ENCODE measurements around the gene GPX3.

GPX3 gene

GRCh38 chr5:151067632-151068432 is 47.4 kb downstream of the GPX3 start:
- peaks cover 100% of the 10 kb centered on the region for H3K79me2 ChIP-seq (ENCODE audit: low read length)
- H3K4me3 ChIP-seq (ENCODE audit: low read length) = peak overlapping the region; percentile 45
- peak overlapping the region; percentile 81 for H3K4me2 ChIP-seq (ENCODE audit: low read length)
- no peak overlapping the region for H2AFZ ChIP-seq (ENCODE audit: low read depth, low read length)
- no peaks in the 10 kb centered on the region for H3K27me3 ChIP-seq (ENCODE audit: low read depth, low read length)
- no peaks in the 10 kb centered on the region for H3K9me3 ChIP-seq (ENCODE audit: insufficient read depth, low read length)
- peaks cover 100% of the 10 kb centered on the region for H3K4me1 ChIP-seq (ENCODE audit: low read length)
- H4K20me1 ChIP-seq (ENCODE audit: insufficient read depth, low read length) = peaks cover 99% of the 10 kb centered on the region
- TF ChIP-seq EZH2phosphoT487 (IDR thresholded peaks at IDR 0.05; ENCODE audit: low read depth) (no peak), CTCF (IDR thresholded peaks at IDR 0.05; ENCODE audit: low read depth, low read length) (no peak)
- peaks cover 52% of the 10 kb centered on the region for H3K36me3 ChIP-seq (replicated peaks; ENCODE audit: low read depth, low read length)
- H3K9ac ChIP-seq (ENCODE audit: low read length) = peak overlapping the region; percentile 9; the same call in 1 of the 2 replicates
- peak overlapping the region; percentile 89 for H3K27ac ChIP-seq (ENCODE audit: low read length)

GRCh38 chr5:151068433-151069197 is 48.2 kb downstream of the GPX3 start:
- peak overlapping the region; percentile 45 for H3K4me3 ChIP-seq (ENCODE audit: low read length)
- H4K20me1 ChIP-seq (ENCODE audit: insufficient read depth, low read length) = peaks cover 100% of the 10 kb centered on the region

GRCh38 chr5:151070449-151070848 is 50.1 kb downstream of the GPX3 start:
- H3K27me3 ChIP-seq (ENCODE audit: low read depth, low read length) = no peaks in the 10 kb centered on the region
- peaks cover 53% of the 10 kb centered on the region for H3K36me3 ChIP-seq (replicated peaks; ENCODE audit: low read depth, low read length)
- TF ChIP-seq CTCF (IDR thresholded peaks at IDR 0.05; ENCODE audit: low read depth, low read length) (no peak), EZH2phosphoT487 (IDR thresholded peaks at IDR 0.05; ENCODE audit: low read depth) (no peak)
- peak overlapping the region; percentile 81; the same call in 1 of the 2 replicates for H3K4me2 ChIP-seq (ENCODE audit: low read length)
- no peak overlapping the region for H3K9ac ChIP-seq (ENCODE audit: low read length)
- H3K4me3 ChIP-seq (ENCODE audit: low read length) = no peak overlapping the region
- no peak overlapping the region for H2AFZ ChIP-seq (ENCODE audit: low read depth, low read length)
- H4K20me1 ChIP-seq (ENCODE audit: insufficient read depth, low read length) = peaks cover 100% of the 10 kb centered on the region
- H3K4me1 ChIP-seq (ENCODE audit: low read length) = peaks cover 82% of the 10 kb centered on the region
- no peaks in the 10 kb centered on the region for H3K9me3 ChIP-seq (ENCODE audit: insufficient read depth, low read length)
- H3K79me2 ChIP-seq (ENCODE audit: low read length) = peaks cover 100% of the 10 kb centered on the region
- peak overlapping the region; percentile 89; the same call in 1 of the 2 replicates for H3K27ac ChIP-seq (ENCODE audit: low read length)

More at GRCh38 chr5:151068433-151069197, 48.2 kb downstream of the GPX3 start:
- no peaks in the 10 kb centered on the region for H3K9me3 ChIP-seq (ENCODE audit: insufficient read depth, low read length)
- peaks cover 100% of the 10 kb centered on the region for H3K79me2 ChIP-seq (ENCODE audit: low read length)
- peaks cover 50% of the 10 kb centered on the region for H3K36me3 ChIP-seq (replicated peaks; ENCODE audit: low read depth, low read length)
- H3K27me3 ChIP-seq (ENCODE audit: low read depth, low read length) = no peaks in the 10 kb centered on the region
- H3K9ac ChIP-seq (ENCODE audit: low read length) = peak overlapping the region; percentile 42
- H3K27ac ChIP-seq (ENCODE audit: low read length) = peak overlapping the region; percentile 89
- no peak overlapping the region for H2AFZ ChIP-seq (ENCODE audit: low read depth, low read length)
- H3K4me1 ChIP-seq (ENCODE audit: low read length) = peaks cover 92% of the 10 kb centered on the region
- TF ChIP-seq CTCF (IDR thresholded peaks at IDR 0.05; ENCODE audit: low read depth, low read length) (no peak), EZH2phosphoT487 (IDR thresholded peaks at IDR 0.05; ENCODE audit: low read depth) (no peak)
- H3K4me2 ChIP-seq (ENCODE audit: low read length) = peak overlapping the region; percentile 81

GRCh38 chr5:151071021-151071420 is 50.6 kb downstream of the GPX3 start:
- Histone ChIP-seq H3K4me1 (ENCODE audit: low read length) (peaks cover 79% of the 10 kb centered on the region), H2AFZ (ENCODE audit: low read depth, low read length) (no peak overlapping the region), H3K36me3 (replicated peaks; ENCODE audit: low read depth, low read length) (peaks cover 59% of the 10 kb centered on the region), H3K9me3 (ENCODE audit: insufficient read depth, low read length) (no peaks in the 10 kb centered on the region), H3K4me2 (ENCODE audit: low read length) (peak overlapping the region; percentile 81; the same call in 1 of the 2 replicates), H3K27ac (ENCODE audit: low read length) (no peak overlapping the region), H3K27me3 (ENCODE audit: low read depth, low read length) (no peaks in the 10 kb centered on the region), H4K20me1 (ENCODE audit: insufficient read depth, low read length) (peaks cover 100% of the 10 kb centered on the region), H3K9ac (ENCODE audit: low read length) (no peak overlapping the region), H3K4me3 (ENCODE audit: low read length) (no peak overlapping the region), H3K79me2 (ENCODE audit: low read length) (peaks cover 100% of the 10 kb centered on the region)
- TF ChIP-seq EZH2phosphoT487 (IDR thresholded peaks at IDR 0.05; ENCODE audit: low read depth) = no peak
- TF ChIP-seq CTCF (IDR thresholded peaks at IDR 0.05; ENCODE audit: low read depth, low read length) = no peak

All from OCI-LY3 (cell line).